A673 (cell line): ENCODE results near the gene STMN3. TPM values are rescaled to one million over a fixed set of nuclear protein-coding genes. Genes with fewer than 3 reads are reported as not detected.

Source experiments
- BruUV-seq: library from RNA; stranded (reverse); fragments of 400-500 nt; replicated peaks from 2 replicates; lab custom pipeline; 2021; lab: Mats Ljungman, UMichigan
- CTCF ChIA-PET: fragments of 300-600 bp; sonication (Branson Sonifier 250); formaldehyde crosslinking; loops from one replicate; lab custom pipeline; 2022; ENCODE audit warnings: antibody characterized with exemption; lab: Charles Lee
- POLR2A ChIA-PET: fragments of 300-600 bp; sonication (Branson Sonifier 250); formaldehyde crosslinking; loops from one replicate; lab custom pipeline; 2022; ENCODE audit warnings: antibody characterized with exemption; ENCODE audit not compliant: low non-redundant PET; lab: Charles Lee
- DNase-seq: peaks from one replicate; pipeline ENCODE4 v3.0.0-alpha.2; 2015; ENCODE audit warnings: low spot score
- H3K27ac ChIP-seq: fragments of 200-600 bp; sonication (generic); 2 replicates; pipeline ENCODE4 v1.5.1; 2016; ENCODE audit warnings: mixed run types, low read depth, mild to moderate bottlenecking, mixed read lengths, antibody characterized with exemption, low read length; ENCODE audit not compliant: poor library complexity, severe bottlenecking
- H3K27me3 ChIP-seq: fragments of 200-600 bp; sonication (generic); replicated peaks from 2 replicates; pipeline ENCODE4 v1.6.1; 2017; ENCODE audit warnings: mixed run types, low read depth, mild to moderate bottlenecking, mixed read lengths, antibody characterized with exemption, low read length; ENCODE audit not compliant: insufficient read depth, poor library complexity
- H3K36me3 ChIP-seq: fragments of 200-600 bp; sonication (generic); 2 replicates; pipeline ENCODE4 v1.6.1; 2016; ENCODE audit warnings: mixed run types, mild to moderate bottlenecking, mixed read lengths, antibody characterized with exemption, low read length; ENCODE audit not compliant: insufficient read depth, poor library complexity, severe bottlenecking
- H3K4me1 ChIP-seq: fragments of 200-600 bp; sonication (generic); 2 replicates; pipeline ENCODE4 v1.6.1; 2017; ENCODE audit warnings: mixed run types, mild to moderate bottlenecking, mixed read lengths, antibody characterized with exemption, low read length; ENCODE audit not compliant: insufficient read depth, poor library complexity, severe bottlenecking
- H3K4me3 ChIP-seq: fragments of 200-600 bp; sonication (generic); 2 replicates; pipeline ENCODE4 v1.5.1; 2016; ENCODE audit warnings: low read depth, mixed run types, mild to moderate bottlenecking, mixed read lengths, low read length; ENCODE audit not compliant: poor library complexity, severe bottlenecking
- H3K9me3 ChIP-seq: fragments of 200-600 bp; sonication (generic); 2 replicates; pipeline ENCODE4 v1.6.1; 2016; ENCODE audit warnings: mixed run types, low read depth, mild to moderate bottlenecking, mixed read lengths, antibody characterized with exemption, low read length; ENCODE audit not compliant: poor library complexity, severe bottlenecking
- CTCF ChIP-seq: fragments of 300-800, 200-600 bp; sonication (generic); conservative IDR thresholded peaks from 2 replicates; pipeline ENCODE4 v1.5.1; 2017; ENCODE audit warnings: low read depth, mild to moderate bottlenecking, antibody characterized with exemption, low read length, moderate library complexity, mixed read lengths
- EZH2 ChIP-seq: fragments of 200-600 bp; sonication (generic); IDR thresholded peaks from 2 replicates; pipeline ENCODE4 v1.6.1; 2017; ENCODE audit warnings: borderline replicate concordance, low read depth, mild to moderate bottlenecking, mixed read lengths, antibody characterized with exemption, low read length; ENCODE audit not compliant: poor library complexity, severe bottlenecking
- intact Hi-C: fragments of 100-400 bp; cut with micrococcal nuclease; formaldehyde crosslinking; loops from one replicate; pipeline ENCODE4 v1.10.0; 2022; ENCODE audit not compliant: unreplicated experiment
- total RNA-seq: library from RNA; stranded (reverse); gene quantifications from 2 replicates; pipeline ENCODE4 v1.2.3, GENCODE V29; 2021

The STMN3 gene
- total RNA-seq, 1 experiment from 2014 or later = 115 TPM

GRCh38 chr20:63619505-63619904 is 33.7 kb downstream of the STMN3 start:
- intact Hi-C loops = no loop called here
- ChIA-PET CTCF (no interaction called here), POLR2A (no interaction called here)
- Histone ChIP-seq H3K4me1 (no peaks in the 10 kb centered on the region), H3K36me3 (peaks cover 2% of the 10 kb centered on the region), H3K4me3 (no peak overlapping the region), H3K9me3 (no peaks in the 10 kb centered on the region), H3K27me3 (no peaks in the 10 kb centered on the region), H3K27ac (no peak overlapping the region)
- DNase-seq = no peak
- no TSS peak for BruUV-seq
- TF ChIP-seq EZH2 = no peak
- no peak for TF ChIP-seq CTCF

GRCh38 chr20:63619086-63619485 is 34.1 kb downstream of the STMN3 start:
- intact Hi-C loops = no loop called here
- POLR2A ChIA-PET = no interaction called here

GRCh38 chr20:63618291-63618980 is 34.8 kb downstream of the STMN3 start:
- no peaks in the 10 kb centered on the region for H3K9me3 ChIP-seq
- no peak for DNase-seq
- H3K36me3 ChIP-seq = peaks cover 2% of the 10 kb centered on the region
- BruUV-seq = no TSS peak
- no peak overlapping the region for H3K27ac ChIP-seq
- POLR2A ChIA-PET = no interaction called here
- no peaks in the 10 kb centered on the region for H3K4me1 ChIP-seq
- CTCF ChIA-PET = no interaction called here
- H3K4me3 ChIP-seq = no peak overlapping the region
- TF ChIP-seq EZH2 (no peak), CTCF (no peak)
- H3K27me3 ChIP-seq = no peaks in the 10 kb centered on the region
- intact Hi-C loops = no loop called here

More at GRCh38 chr20:63619086-63619485, 34.1 kb downstream of the STMN3 start:
- H3K27me3 ChIP-seq = no peaks in the 10 kb centered on the region
- H3K4me3 ChIP-seq = no peak overlapping the region
- H3K27ac ChIP-seq = no peak overlapping the region
- CTCF ChIA-PET = no interaction called here
- no peaks in the 10 kb centered on the region for H3K4me1 ChIP-seq
- H3K36me3 ChIP-seq = peaks cover 2% of the 10 kb centered on the region
- no peak for DNase-seq
- no TSS peak for BruUV-seq
- no peak for TF ChIP-seq CTCF
- no peak for TF ChIP-seq EZH2
- no peaks in the 10 kb centered on the region for H3K9me3 ChIP-seq
